Dermis microvascular lymphatic vessel endothelial cell (primary cell): Measurements from ENCODE around the gene GP1BB. TPM values are rescaled to one million over a fixed set of nuclear protein-coding genes. Genes with fewer than 3 reads are reported as not detected.

Source experiments
- DNase-seq, 2 donors: peaks; one replicate each; pipeline versions ENCODE4 v3.0.0 to v3.0.0-alpha.2; 2010; ENCODE audit warnings: low read depth in 2 of 2
- total RNA-seq: library from RNA; depleted of rRNA; stranded (reverse); fragments of >200 nt; gene quantifications from 2 replicates; pipeline ENCODE4 v1.2.1, GENCODE V29; 2014

Gene GP1BB
- total RNA-seq, 1 donor from 2014 or later, result 2.7 TPM

DNA sequence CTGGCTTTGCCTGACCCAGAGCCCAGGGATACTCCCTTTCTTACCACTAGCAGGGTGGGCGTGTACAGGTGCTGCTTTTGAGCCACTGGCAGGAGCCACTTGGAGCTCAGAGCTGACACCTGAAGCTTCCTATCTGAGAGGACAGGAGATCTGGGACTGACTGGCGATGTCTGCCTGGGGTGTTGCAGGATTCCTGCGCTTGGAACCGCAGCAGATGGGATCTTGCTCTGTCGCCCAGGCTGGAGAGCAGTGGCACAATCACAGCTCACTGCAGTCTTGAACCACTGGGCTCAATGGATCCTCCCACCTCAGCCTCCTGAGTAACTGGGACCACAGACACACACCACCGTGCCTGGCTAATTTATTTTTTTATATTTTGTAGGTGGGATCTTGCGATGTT lies 17.7 kb downstream of the GP1BB start:
- DNase-seq, result no peak

DNA sequence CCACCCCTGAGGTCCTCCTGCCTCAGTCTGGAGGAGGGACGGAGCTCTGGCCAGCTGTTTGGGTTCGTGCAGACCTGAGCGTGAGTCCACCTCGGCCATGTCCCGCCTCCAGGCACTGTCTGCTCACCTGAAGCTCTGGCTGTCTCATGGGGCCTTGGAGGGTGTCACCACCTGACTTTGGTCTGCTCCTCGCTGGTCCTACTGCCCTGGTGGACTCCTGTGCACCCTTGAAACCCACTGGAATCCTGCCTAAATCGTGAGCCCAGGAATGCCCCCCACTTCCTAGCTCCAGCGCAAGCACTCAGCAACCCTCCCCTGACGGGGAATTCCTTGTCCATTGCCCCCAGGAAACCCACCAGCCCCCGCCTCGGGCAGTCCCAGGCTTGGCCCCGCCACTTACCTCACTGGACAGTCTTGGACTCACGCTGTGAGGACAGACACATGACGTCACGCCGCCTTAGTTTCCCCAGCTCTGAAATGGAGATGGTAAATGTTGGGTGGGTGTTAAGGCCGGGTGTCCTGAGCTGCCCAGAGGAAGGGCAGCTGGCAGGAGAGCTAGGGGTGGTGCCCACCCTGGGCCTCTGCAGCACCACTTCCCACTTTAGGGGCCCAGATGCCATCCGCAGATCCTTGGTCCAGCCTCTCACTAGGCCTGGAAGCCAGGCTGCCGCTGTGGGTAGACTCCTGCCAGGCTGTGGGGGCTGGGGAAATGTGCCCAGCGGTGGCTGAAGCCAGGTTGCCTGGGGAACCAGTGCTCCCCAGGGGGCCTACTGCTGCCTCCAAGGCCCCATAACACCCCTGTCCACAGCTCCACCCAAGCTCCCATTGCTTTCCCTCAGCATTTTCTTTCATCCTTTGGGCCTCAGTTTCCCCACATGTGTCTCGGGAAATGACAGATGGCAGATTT lies 19.1 kb downstream of the GP1BB start:
- DNase-seq, result no peak

DNA sequence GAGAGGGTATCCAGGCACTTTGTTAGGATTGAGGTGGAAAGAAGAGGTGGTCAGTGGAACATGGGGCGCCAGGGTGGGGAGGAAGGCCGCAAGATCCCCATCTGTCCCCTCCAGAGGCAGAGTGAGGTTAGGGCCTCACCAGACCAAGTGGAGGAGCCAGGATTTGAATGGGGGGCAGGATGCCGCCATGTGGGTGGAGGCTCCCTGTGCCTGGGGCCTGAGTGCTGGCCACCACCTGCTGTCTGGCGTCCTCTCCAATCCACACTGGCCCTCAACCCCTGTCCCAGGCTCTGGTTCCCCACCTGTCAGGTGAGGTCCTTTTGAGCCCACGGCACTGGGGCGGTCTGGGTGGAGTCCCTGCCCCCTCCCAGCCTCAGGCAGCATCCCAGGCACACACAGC lies 19.7 kb downstream of the GP1BB start:
- DNase-seq, result no peak

DNA sequence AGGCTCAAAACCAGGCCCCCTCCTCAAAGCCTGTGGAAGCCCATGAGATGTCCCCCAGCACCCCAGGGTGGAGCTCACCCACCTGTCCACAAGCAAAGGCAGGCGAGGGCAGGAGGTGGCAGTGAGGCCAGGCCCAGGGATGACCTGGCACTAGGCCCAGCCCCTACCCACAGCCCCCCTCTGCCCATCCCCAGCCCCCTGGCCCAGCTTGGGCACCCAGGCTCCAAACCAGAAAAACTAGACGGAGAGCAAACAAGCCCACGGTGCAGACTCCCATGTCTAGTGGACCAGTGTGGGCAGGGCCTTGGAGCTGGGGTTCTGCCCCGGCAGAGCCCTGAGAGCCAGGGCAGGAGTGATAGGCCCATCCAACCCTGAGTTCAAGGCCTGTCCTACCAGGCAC lies 20.3 kb downstream of the GP1BB start:
- no peak for DNase-seq

DNA sequence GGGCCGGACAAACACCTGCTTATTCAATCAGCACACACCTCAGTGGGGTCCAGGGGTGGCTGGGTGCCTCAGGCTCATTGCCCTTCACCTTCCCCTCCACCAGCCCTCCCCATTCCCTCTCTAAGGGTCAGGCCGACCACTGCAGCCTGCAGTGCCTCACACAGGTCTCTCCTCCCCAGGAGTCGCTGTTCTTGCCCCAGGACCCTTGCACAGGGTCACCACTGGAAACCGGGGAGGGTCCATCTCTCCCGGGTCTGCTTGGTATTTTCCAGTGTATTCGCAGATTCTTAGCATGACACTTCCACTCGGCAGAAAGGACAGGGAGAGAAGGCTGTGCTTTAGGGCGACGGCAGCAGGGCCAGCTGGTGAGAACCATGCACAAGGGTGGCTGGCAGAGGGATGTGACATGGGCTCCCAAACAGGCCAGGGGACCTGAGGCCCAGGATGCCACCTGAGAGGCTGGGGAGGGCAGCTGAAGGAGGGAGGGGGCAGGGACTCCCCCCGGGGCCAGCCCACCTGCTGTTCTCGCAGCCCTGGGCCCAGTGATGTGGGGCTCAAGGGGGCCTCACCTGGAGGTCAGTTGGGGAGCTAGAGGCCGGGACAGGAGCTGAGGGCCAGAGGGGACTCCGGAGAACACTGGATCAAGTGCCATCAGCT lies 21.1 kb downstream of the GP1BB start:
- DNase-seq, result no peak

DNA sequence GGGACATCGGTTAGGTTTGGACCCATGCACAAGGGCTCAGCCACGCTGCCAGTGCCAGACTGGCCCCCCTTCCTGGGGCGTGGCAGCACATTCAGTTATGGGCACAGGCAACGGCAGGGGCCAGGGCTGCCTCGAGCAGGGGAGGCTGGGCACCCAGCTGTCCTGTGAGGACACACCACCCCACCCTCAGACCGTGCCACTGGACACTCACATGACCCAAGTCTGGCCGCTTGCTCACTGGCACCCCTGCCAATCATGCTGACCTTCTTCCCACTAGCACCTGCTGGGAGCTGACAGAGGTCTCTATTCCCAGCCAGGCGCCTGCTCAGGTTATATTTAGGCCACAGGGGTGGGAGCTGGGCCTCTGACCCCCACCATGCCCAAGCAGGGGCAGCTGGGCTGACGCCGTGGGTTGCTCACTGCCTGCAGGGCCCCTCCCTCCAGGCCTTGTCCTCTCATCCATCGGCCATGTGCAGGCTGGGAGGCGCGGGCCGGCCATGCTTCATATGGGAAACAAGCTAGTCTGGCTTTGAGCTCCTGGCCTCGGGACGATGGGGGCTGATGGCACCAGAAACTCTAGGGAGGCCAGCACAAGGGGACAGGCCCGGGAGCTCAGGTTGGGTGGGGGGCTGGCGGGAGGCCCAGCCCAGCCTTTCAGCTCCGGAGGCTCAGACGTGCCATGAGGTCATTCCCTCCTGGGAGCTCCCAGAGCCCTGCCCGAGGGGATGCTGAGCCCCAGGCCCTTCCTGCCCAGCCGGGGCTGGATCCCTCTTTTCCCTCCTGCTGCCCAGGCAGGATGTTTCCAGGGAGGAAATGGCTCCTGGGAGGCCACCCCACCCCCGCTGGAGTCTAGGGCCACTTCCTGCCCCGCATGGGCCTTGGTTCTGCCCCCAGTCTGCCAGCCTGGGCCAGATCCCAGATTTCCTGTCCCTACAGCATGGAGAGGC lies 22.1 kb downstream of the GP1BB start:
- no peak for DNase-seq

DNA sequence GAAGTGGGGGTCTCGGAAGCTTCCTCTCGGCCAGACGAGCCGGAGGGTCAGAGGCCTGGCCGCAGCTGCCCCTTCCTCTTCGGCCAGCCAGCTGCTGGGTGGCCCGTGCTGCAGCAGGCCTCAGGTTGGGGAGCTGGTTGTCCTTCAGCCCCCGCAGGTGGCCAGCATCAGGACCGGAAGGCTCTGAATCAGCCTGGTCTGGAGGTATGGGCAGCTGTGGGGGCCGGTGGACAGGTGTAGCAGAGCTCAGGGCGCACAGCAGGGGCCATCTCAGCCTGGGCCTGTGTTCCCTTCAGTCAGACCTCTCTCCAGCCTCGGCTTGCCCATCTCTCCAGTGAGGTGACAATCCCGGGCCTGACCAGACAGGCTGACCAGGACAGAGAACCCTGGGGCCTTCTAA lies 23.4 kb downstream of the GP1BB start:
- DNase-seq, result no peak

DNA sequence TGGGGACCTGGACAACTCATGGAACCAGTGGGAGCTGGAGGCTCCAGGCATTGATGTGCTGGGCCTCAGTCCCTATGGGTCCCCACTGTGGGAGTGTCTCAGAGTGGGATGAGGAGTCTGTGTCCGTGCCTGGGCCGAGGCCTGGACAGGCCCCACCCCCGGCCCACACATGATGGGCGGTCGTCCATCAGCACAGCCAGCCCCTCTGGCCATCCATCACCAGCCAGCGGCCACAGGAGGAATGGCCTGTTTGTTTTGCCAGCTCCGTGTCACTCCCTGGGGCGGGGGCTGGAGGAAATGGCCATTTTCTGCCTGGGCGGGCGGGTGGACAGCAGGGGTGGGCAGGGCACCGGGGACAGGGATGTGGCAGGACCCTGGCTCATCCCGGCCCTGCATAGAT lies 24.2 kb downstream of the GP1BB start:
- DNase-seq, result no peak

DNA sequence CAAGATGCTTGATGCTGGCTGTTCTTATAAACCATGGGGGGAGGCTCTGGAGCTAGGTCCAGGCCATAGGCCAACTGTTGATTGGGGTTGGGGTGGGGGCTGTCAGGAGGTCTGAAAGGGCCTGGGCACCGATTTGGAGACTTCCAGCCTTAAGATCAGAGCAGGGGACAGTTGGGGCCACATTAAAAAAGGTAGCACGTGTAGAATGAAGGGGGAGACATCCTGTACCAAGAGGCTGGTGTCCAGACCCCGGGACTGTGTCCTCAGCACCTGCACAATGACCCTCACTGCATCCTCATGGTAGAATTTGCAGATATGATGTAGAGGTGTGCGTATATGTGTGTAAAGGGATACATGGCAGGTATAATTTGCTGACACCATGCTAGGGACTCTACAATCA lies 24.8 kb downstream of the GP1BB start:
- DNase-seq, result no peak

DNA sequence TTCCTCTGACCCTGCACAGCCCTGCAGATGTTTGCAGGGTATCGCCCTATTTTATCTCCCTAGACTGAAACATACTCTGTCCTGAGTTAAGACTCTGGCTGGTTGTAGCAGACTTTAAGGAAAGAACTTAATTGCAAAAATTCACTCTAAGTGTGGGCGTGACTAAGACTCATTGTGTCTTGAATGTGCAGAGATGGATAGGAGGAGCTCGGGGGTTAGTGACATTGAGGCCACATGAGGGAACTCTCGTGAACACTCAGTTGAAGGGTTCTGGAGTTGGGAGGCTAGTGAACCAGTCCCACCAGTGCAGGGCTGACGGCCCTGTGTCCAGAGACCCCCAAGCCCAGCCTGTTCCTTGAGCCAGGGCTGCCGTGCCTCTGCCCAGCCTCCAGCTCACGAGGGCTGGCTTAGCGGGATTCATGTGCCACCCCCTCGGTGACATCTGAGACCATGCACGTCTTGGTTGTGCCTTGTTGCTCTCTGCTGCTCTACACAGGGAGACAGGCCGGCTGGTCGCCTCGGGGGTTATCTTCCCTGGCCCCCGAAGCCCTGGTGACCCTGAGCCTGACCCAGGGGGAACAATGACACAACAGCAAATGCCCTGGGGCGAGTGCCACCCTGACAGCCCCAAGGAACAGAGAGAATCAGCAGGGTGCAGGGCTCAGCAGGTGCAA lies 25.8 kb downstream of the GP1BB start:
- no peak for DNase-seq

DNA sequence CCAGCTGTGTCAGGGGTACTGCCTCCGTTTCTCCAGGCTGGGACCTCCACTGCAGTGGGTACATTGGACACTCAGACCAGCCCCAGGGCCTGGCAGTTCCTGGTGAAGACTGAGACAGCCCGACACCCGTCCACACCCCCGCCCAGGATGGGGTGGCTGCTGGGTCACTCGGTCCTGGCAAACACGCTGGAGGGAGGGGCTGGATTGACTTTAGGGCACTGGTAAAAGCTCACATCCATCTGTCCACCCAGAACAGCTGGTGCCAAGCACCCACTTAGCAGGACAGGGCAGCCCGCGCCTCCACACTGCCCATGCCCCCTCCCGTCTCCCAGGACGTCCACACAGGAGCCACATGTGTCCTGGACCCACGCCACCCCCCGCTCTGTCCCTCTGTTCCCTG lies 26.5 kb downstream of the GP1BB start:
- no peak for DNase-seq

DNA sequence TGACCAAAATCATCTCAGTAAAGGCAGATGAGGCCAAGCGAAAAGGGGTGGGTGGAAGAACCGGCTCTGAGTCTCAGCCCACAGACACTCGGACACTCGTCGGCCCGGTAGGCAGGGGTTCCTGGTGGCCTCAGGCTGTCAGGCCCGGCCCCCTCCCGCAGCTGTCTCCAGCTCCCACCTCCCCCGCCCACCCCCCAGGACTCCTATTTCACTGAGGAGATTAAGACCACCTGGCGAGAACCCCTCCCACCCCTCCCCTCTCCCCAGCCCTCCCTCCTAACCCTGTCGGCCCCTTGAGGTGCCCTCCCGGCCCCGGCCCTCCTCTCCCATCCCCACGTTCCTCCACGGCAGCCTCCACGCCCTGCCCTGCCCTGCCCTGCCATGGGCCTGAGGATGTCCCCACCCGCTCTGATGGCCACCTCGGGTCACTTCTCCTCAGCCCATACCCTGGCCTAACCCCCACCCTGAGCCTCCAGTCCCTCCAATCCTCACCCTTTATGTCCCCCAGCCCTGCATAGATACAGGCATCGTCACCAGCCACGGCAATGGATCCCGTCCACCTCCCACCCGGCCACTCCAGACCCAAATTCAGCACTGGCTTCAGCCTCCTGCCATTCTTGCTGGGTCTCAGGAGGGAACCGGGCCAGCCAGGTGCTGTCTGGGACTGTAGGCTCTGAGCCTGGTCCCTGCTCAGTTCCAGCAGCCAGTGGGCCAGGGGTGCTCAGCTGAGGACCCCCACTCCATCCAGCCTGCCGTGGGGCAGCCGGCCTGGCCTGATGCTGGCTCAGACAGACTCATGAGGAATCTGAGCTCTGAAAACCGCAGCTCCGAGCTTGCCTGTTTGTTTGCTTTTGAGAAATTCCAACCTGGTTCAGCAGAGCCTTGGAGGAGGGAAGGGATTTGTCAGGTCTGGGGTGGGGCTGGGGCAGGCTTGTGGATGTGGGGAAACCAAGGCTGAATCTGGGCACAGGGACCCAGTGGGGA lies 27.5 kb downstream of the GP1BB start:
- DNase-seq, result no peak

DNA sequence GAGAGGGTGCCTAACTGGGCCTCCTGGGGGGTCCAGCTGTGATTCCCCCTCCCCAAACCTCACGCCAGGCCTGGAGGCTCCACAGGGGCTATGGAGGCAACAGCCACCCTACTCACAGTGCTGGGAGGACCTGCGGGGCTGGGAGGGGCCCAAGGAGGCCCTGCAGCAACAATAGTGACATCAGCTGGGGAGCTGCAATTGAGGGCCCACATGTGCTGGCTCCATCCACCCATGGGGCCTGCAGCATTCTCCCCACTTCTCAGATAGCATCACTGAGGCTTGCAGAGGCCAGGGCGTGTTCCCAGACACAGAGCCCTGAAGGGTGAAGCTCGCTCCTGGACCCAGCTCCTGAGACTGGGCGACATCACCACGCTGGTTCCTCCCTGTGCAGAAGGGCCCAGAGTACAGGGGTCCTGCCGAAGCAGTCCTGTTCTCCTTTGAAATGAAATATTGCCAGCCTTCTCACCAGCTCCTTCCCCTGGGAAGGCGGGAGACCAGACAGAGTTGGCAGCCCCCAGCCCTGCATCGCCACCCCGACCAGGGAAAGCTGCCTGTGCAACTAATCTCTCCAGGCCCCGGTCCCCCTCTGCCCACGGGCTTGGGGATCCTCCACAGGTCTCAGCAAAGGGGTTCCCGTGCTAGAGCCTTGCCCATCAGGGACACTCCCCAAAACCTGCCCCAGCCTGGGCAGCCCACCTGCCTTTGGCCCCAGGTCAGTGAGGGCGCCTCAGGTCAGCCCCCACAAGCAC lies 28.3 kb downstream of the GP1BB start:
- DNase-seq, result no peak

DNA sequence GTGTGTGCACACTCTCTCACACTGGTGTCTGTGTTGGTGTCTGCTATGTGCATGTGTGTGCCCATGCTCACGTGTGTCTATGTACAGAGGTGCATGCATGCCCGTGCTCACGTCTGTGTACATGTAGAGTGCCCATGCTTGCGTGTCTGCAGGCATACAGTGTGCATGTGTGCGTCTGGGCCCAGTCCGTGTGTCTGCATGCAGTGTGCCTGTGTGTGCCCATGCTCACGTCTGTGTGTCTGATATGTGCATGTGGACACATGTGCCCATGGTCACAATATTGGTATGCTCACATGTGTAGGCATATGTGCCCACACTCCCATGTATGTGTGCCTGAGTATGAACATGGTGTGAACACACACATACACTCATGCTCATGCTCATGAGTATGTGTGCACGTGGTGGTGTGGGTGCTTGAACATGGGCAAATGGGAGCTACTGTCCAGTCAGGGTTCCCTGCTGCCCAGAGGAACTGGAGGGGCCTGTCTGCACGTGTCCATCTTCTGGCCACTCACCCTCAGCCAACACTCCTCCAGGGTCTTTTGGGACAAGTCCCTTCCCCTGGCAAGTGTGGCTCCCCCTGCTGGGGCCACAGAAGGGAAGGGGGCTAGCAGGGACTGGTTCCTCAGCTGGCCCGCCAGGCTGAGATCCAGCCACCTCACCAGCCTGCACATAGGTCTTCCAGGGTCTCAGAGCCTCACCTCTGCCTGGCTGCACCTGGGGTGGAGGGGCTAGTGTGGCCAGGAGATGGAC lies 29.9 kb downstream of the GP1BB start:
- DNase-seq, result no peak

DNA sequence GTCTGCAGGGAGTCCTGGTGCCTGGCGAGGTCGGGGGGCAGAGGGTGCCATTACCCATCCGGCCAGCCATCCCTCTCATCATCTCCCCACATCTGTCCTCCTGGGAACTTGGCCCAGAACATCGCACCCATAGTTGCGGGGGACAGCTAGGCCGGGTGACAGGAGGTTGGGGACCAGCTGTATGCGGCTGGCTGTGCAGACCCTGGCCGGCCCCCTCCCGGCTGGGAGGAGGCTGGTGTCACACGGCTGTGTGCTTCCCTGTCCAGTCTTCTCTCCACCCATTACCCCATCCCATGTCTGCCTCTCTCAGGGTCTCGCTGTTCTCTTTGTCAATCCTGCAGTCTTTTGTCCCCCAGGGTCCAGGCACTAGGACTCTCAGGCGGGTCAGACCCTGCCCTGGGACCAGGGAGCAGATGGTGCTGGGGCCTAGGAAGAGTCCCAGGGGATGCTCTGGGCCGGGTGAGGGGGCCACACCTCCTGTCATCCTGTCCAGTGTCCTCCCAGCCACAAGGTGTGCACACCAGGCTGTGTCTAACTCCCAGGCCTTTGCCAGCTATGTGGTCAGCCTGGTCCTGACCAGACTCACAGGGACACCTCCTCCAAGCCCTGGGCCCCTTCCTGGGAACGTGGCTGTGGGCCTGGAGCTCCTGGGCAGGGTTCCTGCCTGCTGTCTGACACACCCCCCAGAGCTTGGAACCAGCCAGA lies 30.8 kb downstream of the GP1BB start:
- DNase-seq, result no peak

DNA sequence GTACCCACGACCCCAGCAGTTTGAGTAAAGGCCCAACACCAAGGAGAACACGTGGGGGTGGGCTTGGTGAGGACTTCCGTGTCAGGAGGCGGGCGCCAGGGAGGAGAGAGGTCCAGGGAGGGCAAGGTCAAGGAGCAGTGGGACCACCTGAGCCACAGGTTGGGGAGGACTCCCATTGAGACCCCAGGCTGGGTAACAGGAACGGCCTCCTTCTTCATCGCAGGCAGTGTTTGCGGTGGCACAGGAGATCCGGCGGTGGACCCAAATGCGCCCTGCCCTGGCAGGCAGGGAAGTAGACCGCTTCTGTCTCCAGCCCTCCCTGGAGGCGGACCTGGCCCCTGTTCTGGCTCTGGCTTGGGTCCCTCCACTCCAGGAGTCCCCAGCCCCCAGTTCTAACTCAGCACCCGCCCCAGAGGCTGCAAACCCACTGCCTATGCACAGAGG lies 31.4 kb downstream of the GP1BB start:
- no peak for DNase-seq

DNA sequence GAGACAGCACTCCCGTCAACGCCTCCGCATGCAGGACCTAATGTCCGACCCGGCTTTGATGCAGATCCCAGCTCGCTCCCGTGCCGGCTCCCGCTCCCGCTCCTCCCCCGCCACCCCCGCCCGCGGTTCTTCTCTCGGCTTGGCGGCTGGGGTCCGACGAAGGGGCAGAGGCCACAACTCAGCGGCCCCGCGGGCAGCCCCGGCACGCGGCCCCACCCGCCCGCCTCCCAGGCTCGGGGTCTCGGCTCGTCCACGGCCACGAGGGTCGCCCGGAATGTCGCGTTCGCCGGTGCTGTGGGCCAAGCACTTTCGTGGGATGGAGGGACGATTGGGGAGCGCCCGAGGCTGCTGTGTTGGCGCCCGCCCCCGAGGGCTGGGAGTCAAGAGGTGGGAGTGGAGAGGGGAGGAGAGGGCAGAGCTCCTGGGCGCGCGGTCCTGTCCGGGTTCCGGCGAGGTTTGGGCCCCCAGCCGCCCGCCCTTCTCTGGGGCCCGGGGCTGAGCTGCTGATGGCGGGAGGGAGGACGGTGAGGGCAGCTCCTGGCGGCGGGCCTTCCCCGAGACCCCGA lies 31.9 kb downstream of the GP1BB start:
- no peak for DNase-seq
